ENCODE measurements around the gene FA2H.
"Not testable (repeated sequence)": the region's sequence is repeated elsewhere in the genome, so short reads cannot be mapped to it uniquely, and the experiment has no call there.

Gene FA2H

DNA sequence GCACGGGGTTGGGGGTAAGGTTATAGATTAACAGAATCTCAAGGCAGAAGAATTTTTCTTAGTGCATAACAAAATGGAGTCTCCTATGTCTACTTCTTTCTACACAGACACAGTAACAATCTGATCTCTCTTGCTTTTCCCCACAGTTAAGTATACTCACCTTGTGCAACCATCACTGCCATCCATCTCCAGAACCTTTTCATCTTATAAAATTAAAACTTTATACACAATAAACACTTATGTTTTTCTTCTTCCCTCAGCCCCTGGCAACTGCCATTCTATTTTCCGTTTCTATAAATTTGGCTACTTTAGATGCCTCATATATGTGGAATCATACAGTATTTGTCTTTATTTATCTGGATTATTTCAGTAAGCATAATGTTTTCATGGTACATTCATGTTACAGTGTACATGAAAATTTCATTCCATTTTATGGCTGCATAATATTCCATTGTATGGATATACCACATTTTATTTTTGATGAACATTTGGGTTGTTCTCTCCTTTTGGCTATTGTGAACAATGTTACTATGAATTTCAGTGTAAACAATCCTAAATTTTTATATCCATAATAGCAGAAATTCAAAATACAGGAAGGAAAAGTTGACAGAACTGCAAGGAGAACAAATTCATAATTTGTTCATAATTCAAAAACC, 25.7 kb upstream of the FA2H start:
- Mint-ChIP-seq H3K4me1 (no peaks in the 10 kb centered on the region), H3K27ac (no peak overlapping the region), H3K9me3 (peaks cover 41% of the 10 kb centered on the region), H3K27me3 (ENCODE audit: low read depth, poor library complexity) (peaks cover 9% of the 10 kb centered on the region), H3K4me3 (no peak overlapping the region), H3K36me3 (ENCODE audit: low read depth) (no peaks in the 10 kb centered on the region)
- no peak for TF ChIP-seq CTCF (IDR thresholded peaks at IDR 0.05)
- no peak for DNase-seq

DNA sequence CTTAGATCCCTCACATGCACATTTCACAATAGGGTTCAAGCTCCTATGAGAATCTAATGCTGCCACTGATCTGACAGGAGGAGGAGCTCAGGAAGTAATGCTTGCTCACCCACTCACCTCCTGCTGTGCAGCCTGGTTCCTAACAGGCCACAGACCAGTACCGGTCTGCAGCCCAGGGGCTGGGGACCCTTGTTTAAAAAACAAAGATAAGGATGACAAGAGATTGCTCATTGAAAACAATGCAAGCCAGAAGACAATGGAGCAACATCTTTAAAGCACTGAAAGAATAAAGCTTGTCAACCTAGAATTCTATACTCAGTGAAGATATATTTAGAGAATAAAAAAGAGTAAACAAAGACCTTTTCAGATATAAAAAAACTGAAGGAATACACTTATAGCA, 22.8 kb upstream of the FA2H start:
- Mint-ChIP-seq H3K27ac (no peak overlapping the region), H3K27me3 (ENCODE audit: low read depth, poor library complexity) (peaks cover 8% of the 10 kb centered on the region), H3K9me3 (peaks cover 38% of the 10 kb centered on the region), H3K4me3 (no peak overlapping the region), H3K36me3 (ENCODE audit: low read depth) (no peaks in the 10 kb centered on the region), H3K4me1 (no peaks in the 10 kb centered on the region)
- no peak for TF ChIP-seq CTCF (IDR thresholded peaks at IDR 0.05)
- no peak for DNase-seq

GRCh38 chr16:74795104-74795503, 20.5 kb upstream of the FA2H start:
- DNase-seq: no peak
- peaks cover 34% of the 10 kb centered on the region for H3K9me3 Mint-ChIP-seq
- no peak for TF ChIP-seq CTCF (IDR thresholded peaks at IDR 0.05)
- no peaks in the 10 kb centered on the region for H3K4me1 Mint-ChIP-seq
- peaks cover 4% of the 10 kb centered on the region for H3K27me3 Mint-ChIP-seq (ENCODE audit: low read depth, poor library complexity)
- no peak overlapping the region for H3K4me3 Mint-ChIP-seq
- H3K36me3 Mint-ChIP-seq (ENCODE audit: low read depth): no peaks in the 10 kb centered on the region
- no peak overlapping the region for H3K27ac Mint-ChIP-seq

GRCh38 chr16:74794668-74795067, 20.0 kb upstream of the FA2H start:
- no peak overlapping the region for H3K4me3 Mint-ChIP-seq
- H3K27ac Mint-ChIP-seq: no peak overlapping the region
- H3K36me3 Mint-ChIP-seq (ENCODE audit: low read depth): no peaks in the 10 kb centered on the region
- TF ChIP-seq CTCF (IDR thresholded peaks at IDR 0.05): no peak
- no peak for DNase-seq
- peaks cover 33% of the 10 kb centered on the region for H3K9me3 Mint-ChIP-seq
- H3K4me1 Mint-ChIP-seq: no peaks in the 10 kb centered on the region
- peaks cover 4% of the 10 kb centered on the region for H3K27me3 Mint-ChIP-seq (ENCODE audit: low read depth, poor library complexity)

- peaks cover 4% of the 10 kb centered on the region for H3K27me3 Mint-ChIP-seq (ENCODE audit: low read depth, poor library complexity)
- no peak for DNase-seq
- H3K27ac Mint-ChIP-seq: no peak overlapping the region
- peaks cover 30% of the 10 kb centered on the region for H3K9me3 Mint-ChIP-seq
- H3K4me1 Mint-ChIP-seq: no peaks in the 10 kb centered on the region
- H3K4me3 Mint-ChIP-seq: no peak overlapping the region
- no peak for TF ChIP-seq CTCF (IDR thresholded peaks at IDR 0.05)
- no peaks in the 10 kb centered on the region for H3K36me3 Mint-ChIP-seq (ENCODE audit: low read depth)
Measured at GRCh38 chr16:74793571-74793970, 19.0 kb upstream of the FA2H start.

DNA sequence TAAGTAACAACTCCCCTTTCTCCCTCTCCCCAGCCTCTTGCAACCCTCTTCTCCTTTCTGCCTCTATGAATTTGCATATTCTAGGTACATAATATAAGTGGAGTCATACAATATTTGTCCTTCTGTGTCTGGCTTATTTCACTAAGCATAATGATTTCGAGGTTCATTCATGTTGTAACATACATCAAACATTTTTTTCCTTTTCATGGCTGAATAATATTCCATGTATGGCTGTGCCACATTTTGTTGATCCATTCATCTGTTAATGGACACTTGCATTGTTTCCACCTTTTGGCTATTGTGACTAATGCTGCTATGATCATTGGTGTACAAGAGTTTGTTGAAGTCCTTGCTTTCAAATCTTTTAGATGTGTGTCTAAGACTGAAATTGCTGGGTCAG, 17.6 kb upstream of the FA2H start:
- Mint-ChIP-seq H3K36me3 (ENCODE audit: low read depth) (no peaks in the 10 kb centered on the region), H3K27ac (no peak overlapping the region), H3K9me3 (peaks cover 20% of the 10 kb centered on the region), H3K4me3 (no peak overlapping the region), H3K4me1 (no peaks in the 10 kb centered on the region), H3K27me3 (ENCODE audit: low read depth, poor library complexity) (peaks cover 6% of the 10 kb centered on the region)
- TF ChIP-seq CTCF (IDR thresholded peaks at IDR 0.05): no peak
- DNase-seq: no peak

- not testable (repeated sequence) for H3K27ac Mint-ChIP-seq; H3K4me1 Mint-ChIP-seq; DNase-seq; H3K27me3 Mint-ChIP-seq (ENCODE audit: low read depth, poor library complexity); H3K36me3 Mint-ChIP-seq (ENCODE audit: low read depth); H3K4me3 Mint-ChIP-seq
- H3K9me3 Mint-ChIP-seq: peaks cover 15% of the 10 kb centered on the region
Measured at GRCh38 chr16:74791749-74792148, 17.1 kb upstream of the FA2H start.

All from nephron progenitor cell (in vitro differentiated cells).